ENCODE measurements around the gene PSKH1.
"Not testable (repeated sequence)": the region's sequence is repeated elsewhere in the genome, so short reads cannot be mapped to it uniquely, and the experiment has no call there.

Gene PSKH1

GRCh38 chr16:67964477-67965131, 71.5 kb downstream of the PSKH1 start:
- no peak for DNase-seq

- DNase-seq = no peak
Observed at GRCh38 chr16:67965668-67966548, 72.9 kb downstream of the PSKH1 start.

GRCh38 chr16:67966549-67967182, 73.6 kb downstream of the PSKH1 start:
- DNase-seq = peak; percentile 42

GRCh38 chr16:67967183-67967957, 74.3 kb downstream of the PSKH1 start:
- peak; percentile 22 for DNase-seq

GRCh38 chr16:67967958-67968399, 74.9 kb downstream of the PSKH1 start:
- peak; percentile 24 for DNase-seq

GRCh38 chr16:67968400-67969253, 75.6 kb downstream of the PSKH1 start, which contains the start of gene SLC12A4:
TSS of gene SLC12A4 (minus strand) at chr16:67968637. CDS start at chr16:67968553, 84 bp downstream.
- peak; percentile 61 for DNase-seq

- peak; percentile 45 for DNase-seq
Observed at GRCh38 chr16:67969254-67970039, 76.4 kb downstream of the PSKH1 start.

- no peak for DNase-seq
Observed at GRCh38 chr16:67971111-67971510, 78.1 kb downstream of the PSKH1 start.

GRCh38 chr16:67972285-67972684, 79.2 kb downstream of the PSKH1 start:
- DNase-seq = not testable (repeated sequence)

- no peak for DNase-seq
Observed at GRCh38 chr16:67975321-67976105, 82.5 kb downstream of the PSKH1 start.

- no peak for DNase-seq
Observed at GRCh38 chr16:67976205-67976604, 83.2 kb downstream of the PSKH1 start.

GRCh38 chr16:67977005-67977404, 84.0 kb downstream of the PSKH1 start:
- no peak for DNase-seq

- no peak for DNase-seq
Observed at GRCh38 chr16:67977469-67978227, 84.6 kb downstream of the PSKH1 start.

Data from inflammatory macrophage treated with lipopolysaccharide for 4 hours (primary cell).